PC-3 (cell line): ENCODE measurements around the gene TRPM2. TPM values are rescaled to one million over a fixed set of nuclear protein-coding genes. Genes with fewer than 3 reads are reported as not detected.

Experiments
- ATAC-seq: fragments of 200-7000 bp; cut with Tn5 transposase; 2 replicates; pipeline ENCODE4 v1.9.1; 2020; ENCODE audit warnings: mild to moderate bottlenecking, moderate library complexity
- BruUV-seq: library from RNA; stranded (reverse); fragments of 400-500 nt; replicated peaks from 2 replicates; lab custom pipeline; 2021; lab: Mats Ljungman, UMichigan
- CTCF ChIA-PET: fragments of 300-600 bp; sonication (Branson Sonifier 250); formaldehyde crosslinking; loops from one replicate; lab custom pipeline; 2022; ENCODE audit warnings: antibody characterized with exemption; lab: Charles Lee
- POLR2A ChIA-PET: fragments of 300-600 bp; sonication (Branson Sonifier 250); formaldehyde crosslinking; loops from one replicate; lab custom pipeline; 2022; ENCODE audit warnings: antibody characterized with exemption; ENCODE audit not compliant: unreplicated experiment; lab: Charles Lee
- DNase-seq: peaks from one replicate; pipeline ENCODE4 v3.0.0-alpha.2; 2015
- H2AFZ ChIP-seq: fragments of 300-600 bp; sonication (generic); 2 replicates; pipeline ENCODE4 v1.6.0; 2016; ENCODE audit warnings: antibody characterized with exemption, low read length
- H3F3A ChIP-seq: fragments of 300-600 bp; sonication (generic); one replicate; pipeline ENCODE4 v1.6.0; 2017; ENCODE audit warnings: antibody characterized with exemption, low read length, control low read depth, mild to moderate bottlenecking; ENCODE audit not compliant: unreplicated experiment
- H3K27ac ChIP-seq: fragments of 300-600 bp; sonication (generic); 2 replicates; pipeline ENCODE4 v1.5.1; 2016; ENCODE audit warnings: mild to moderate bottlenecking, low read length
- H3K27me3 ChIP-seq: fragments of 300-600 bp; sonication (generic); 2 replicates; pipeline ENCODE4 v1.6.1; 2016; ENCODE audit warnings: low read length, mixed read lengths
- H3K36me3 ChIP-seq: fragments of 300-600 bp; sonication (generic); 2 replicates; pipeline ENCODE4 v1.6.1; 2016; ENCODE audit warnings: low read depth, mixed run types, low read length, mixed read lengths
- H3K4me1 ChIP-seq: fragments of 300-600 bp; sonication (generic); 2 replicates; pipeline ENCODE4 v1.5.1; 2016; ENCODE audit warnings: low read length; ENCODE audit not compliant: insufficient read depth
- H3K4me2 ChIP-seq: fragments of 300-600 bp; sonication (generic); 2 replicates; pipeline ENCODE4 v1.6.0; 2016; ENCODE audit warnings: low read length
- H3K4me3 ChIP-seq: fragments of 300-600 bp; sonication (generic); 2 replicates; pipeline ENCODE4 v1.5.1; 2016; ENCODE audit warnings: mild to moderate bottlenecking, low read length, mixed read lengths
- H3K79me2 ChIP-seq: fragments of 300-600 bp; sonication (generic); 2 replicates; pipeline ENCODE4 v1.6.1; 2017; ENCODE audit warnings: low read length, mixed read lengths
- H3K9ac ChIP-seq: fragments of 300-600 bp; sonication (generic); 2 replicates; pipeline ENCODE4 v1.6.0; 2016; ENCODE audit warnings: mild to moderate bottlenecking, low read length
- H3K9me2 ChIP-seq: fragments of 300-600 bp; sonication (generic); replicated peaks from 2 replicates; pipeline ENCODE4 v1.6.1; 2016; ENCODE audit warnings: mixed run types, low read length, mixed read lengths
- H3K9me3 ChIP-seq: fragments of 300-600 bp; sonication (generic); 2 replicates; pipeline ENCODE4 v1.6.1; 2016; ENCODE audit warnings: low read length, mixed read lengths
- H4K20me1 ChIP-seq: fragments of 300-600 bp; sonication (generic); 2 replicates; pipeline ENCODE4 v1.6.1; 2016; ENCODE audit warnings: low read length, mixed read lengths
- EZH2 ChIP-seq: fragments of 300-600 bp; sonication (generic); IDR thresholded peaks from one replicate; pipeline ENCODE4 v1.6.1; 2017; ENCODE audit warnings: antibody characterized with exemption, mild to moderate bottlenecking, low read length; ENCODE audit not compliant: unreplicated experiment
- EZH2phosphoT487 ChIP-seq: fragments of 300-600 bp; sonication (generic); IDR thresholded peaks from 2 replicates; pipeline ENCODE4 v1.6.1; 2018; ENCODE audit warnings: mild to moderate bottlenecking, antibody characterized with exemption, low read length, borderline replicate concordance
- intact Hi-C: fragments of 100-400 bp; cut with micrococcal nuclease; formaldehyde crosslinking; loops from 2 replicates; pipeline ENCODE4 v1.9.0; 2023
- total RNA-seq: library from RNA; depleted of rRNA; stranded (reverse); fragments of >200 nt; gene quantifications from 2 replicates; pipeline ENCODE4 v1.2.3, GENCODE V29; 2014
- TF ChIP-seq, protein P1 (sequence below): fragments of 300-600 bp; sonication (generic); conservative IDR thresholded peaks from 2 replicates; pipeline ENCODE4 v1.5.1; 2017; ENCODE audit warnings: antibody characterized with exemption, low read depth, mild to moderate bottlenecking, low read length

The TRPM2 gene
- total RNA-seq, 1 experiment from 2014 or later = 50.0 TPM

DNA sequence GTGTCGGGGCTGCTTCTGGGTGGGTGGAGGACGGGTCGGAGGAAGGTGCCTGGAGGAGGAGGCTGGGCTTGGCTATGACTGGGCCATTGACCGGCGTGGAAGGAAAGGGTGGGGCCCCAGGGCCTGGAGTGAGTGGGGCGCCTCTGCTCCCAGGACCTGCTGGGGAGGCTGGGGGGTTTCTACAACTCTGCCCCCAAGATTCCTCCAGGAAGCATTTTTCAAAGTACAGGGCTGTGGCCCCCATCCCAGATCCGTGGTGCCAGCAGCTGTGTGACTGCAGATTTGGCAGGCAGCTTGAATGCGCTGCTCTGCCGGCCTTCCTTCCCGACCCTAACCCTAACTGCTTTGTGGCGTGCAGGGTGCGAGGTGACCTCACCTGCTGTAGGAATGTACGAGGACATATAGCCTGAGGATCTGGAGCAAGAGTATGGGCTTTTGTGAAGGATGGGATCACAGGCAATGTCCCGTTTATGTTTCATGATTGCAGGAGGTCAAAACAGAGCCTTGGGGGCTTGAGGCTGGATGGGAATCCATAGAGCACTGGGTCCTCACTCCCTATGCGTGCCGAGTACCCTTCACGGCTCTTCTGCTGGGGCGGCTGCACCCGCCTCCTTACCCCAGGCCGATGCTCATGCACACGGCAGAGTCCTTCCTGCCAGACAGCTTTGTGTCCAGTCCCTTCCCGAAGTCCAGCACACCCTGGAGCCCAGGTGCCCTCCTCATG is 24.7 kb downstream of the TRPM2 start:
- H3K9me3 ChIP-seq = no peaks in the 10 kb centered on the region
- H3K9ac ChIP-seq = no peak overlapping the region
- no TSS peak for BruUV-seq
- no peaks in the 10 kb centered on the region for H4K20me1 ChIP-seq
- H3K27me3 ChIP-seq = peaks cover 4% of the 10 kb centered on the region; the same call in 1 of the 2 replicates
- no peak for DNase-seq
- H3K36me3 ChIP-seq = no peaks in the 10 kb centered on the region
- H3K27ac ChIP-seq = no peak overlapping the region
- H3F3A ChIP-seq = no peaks in the 10 kb centered on the region
- TF ChIP-seq, protein P1, sequence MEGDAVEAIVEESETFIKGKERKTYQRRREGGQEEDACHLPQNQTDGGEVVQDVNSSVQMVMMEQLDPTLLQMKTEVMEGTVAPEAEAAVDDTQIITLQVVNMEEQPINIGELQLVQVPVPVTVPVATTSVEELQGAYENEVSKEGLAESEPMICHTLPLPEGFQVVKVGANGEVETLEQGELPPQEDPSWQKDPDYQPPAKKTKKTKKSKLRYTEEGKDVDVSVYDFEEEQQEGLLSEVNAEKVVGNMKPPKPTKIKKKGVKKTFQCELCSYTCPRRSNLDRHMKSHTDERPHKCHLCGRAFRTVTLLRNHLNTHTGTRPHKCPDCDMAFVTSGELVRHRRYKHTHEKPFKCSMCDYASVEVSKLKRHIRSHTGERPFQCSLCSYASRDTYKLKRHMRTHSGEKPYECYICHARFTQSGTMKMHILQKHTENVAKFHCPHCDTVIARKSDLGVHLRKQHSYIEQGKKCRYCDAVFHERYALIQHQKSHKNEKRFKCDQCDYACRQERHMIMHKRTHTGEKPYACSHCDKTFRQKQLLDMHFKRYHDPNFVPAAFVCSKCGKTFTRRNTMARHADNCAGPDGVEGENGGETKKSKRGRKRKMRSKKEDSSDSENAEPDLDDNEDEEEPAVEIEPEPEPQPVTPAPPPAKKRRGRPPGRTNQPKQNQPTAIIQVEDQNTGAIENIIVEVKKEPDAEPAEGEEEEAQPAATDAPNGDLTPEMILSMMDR = no peak
- TF ChIP-seq EZH2phosphoT487 (no peak), EZH2 (no peak)
- H3K79me2 ChIP-seq = no peaks in the 10 kb centered on the region
- ChIA-PET POLR2A (no interaction called here), CTCF (interaction anchor here (1.0 kb wide), 1 partner anchor 9 kb away, joined by 3 read pairs; no protein-coding TSS in a partner anchor)
- H3K4me2 ChIP-seq = no peak overlapping the region
- H3K4me3 ChIP-seq = no peak overlapping the region
- ATAC-seq = no peak
- no peaks in the 10 kb centered on the region for H3K9me2 ChIP-seq
- intact Hi-C loops = no loop called here
- no peaks in the 10 kb centered on the region for H3K4me1 ChIP-seq
- no peak overlapping the region for H2AFZ ChIP-seq

DNA sequence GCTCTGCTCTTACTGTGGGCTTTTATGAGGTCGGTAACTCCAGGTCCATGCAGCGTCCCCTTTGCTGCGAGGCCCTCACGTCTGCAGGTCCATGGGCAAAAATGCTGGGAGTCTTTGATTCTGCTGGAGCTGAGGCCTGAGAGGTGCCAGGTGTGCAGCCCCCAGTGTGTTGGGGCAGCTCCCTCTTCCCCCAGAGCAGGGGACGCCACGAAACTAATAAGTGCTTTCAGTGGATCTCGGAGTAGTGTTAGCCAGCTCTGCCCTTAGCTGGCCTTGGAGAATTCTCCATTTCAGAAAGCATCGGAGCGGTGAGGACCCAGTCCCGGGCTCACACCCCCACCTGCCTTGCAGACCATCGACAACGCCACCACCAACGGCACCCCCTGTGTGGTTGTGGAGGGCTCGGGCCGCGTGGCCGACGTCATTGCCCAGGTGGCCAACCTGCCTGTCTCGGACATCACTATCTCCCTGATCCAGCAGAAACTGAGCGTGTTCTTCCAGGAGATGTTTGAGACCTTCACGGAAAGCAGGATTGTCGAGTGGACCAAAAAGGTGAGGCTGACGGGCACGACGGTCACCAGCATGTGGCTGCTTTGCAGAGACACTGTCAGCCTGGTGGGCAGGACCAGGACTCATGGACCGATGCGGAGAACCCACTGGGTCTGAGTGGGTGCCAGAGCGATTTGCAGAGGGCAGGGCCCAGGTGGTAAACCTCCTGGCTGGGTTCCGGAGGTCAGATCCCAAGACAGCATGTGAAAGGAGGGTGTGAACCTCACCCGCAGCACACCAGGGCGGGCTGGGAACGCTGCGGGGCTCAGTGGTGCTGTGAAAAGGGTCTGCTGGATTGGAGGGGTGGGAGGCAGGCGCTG is 25.5 kb downstream of the TRPM2 start:
- Histone ChIP-seq H3K4me1 (no peaks in the 10 kb centered on the region), H3K27ac (no peak overlapping the region), H3K9me2 (no peaks in the 10 kb centered on the region), H2AFZ (no peak overlapping the region), H3F3A (no peaks in the 10 kb centered on the region), H3K9me3 (peaks cover 2% of the 10 kb centered on the region; the same call in 1 of the 2 replicates), H3K9ac (no peak overlapping the region), H3K36me3 (no peaks in the 10 kb centered on the region), H3K4me3 (no peak overlapping the region), H3K27me3 (peaks cover 4% of the 10 kb centered on the region; the same call in 1 of the 2 replicates), H3K79me2 (no peaks in the 10 kb centered on the region), H4K20me1 (no peaks in the 10 kb centered on the region), H3K4me2 (no peak overlapping the region)
- TF ChIP-seq, protein P1 = no peak
- TF ChIP-seq EZH2phosphoT487 (no peak), EZH2 (no peak)
- ATAC-seq (no peak), DNase-seq (no peak)
- ChIA-PET CTCF (no interaction called here), POLR2A (no interaction called here)
- no TSS peak for BruUV-seq
- intact Hi-C loops = no loop called here
